GM18858 (cell line): ENCODE results near the gene TEK.
"Not testable (repeated sequence)": the region's sequence is repeated elsewhere in the genome, so short reads cannot be mapped to it uniquely, and the experiment has no call there.

Source experiments
- ATAC-seq: cut with Tn5 transposase; IDR thresholded peaks from one replicate; pipeline ENCODE4 v1.9.1; 2021; ENCODE audit not compliant: unreplicated experiment

The TEK gene

DNA sequence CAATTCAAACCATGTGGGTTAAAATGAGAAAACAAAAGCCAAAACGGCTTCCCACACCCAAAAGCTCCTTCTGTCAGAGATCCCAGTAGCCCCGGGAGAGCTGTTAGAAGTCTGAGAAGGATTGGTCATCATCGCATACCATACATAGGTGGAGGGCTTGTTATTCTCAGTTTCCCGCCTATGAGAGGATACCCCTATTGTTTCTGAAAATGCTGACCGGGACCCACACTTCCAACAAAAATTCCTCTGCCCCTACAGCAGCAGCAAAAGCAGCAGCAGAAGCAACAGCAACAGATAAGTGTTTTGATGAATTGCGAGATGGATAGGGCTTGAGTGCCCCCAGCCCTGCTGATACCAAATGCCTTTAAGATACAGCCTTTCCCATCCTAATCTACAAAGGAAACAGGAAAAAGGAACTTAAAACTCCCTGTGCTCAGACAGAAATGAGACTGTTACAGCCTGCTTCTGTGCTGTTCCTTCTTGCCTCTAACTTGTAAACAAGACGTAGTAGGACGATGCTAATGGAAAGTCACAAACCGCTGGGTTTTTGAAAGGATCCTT is at the start of gene TEK:
Gene TEK, plus strand, starts transcription at position 245 of the 561 bp plus-strand sequence. CDS start 366 bp downstream, outside the sequence.
- ATAC-seq: no peak

- ATAC-seq: no peak
Measured at GRCh38 chr9:27059412-27059811, 49.6 kb upstream of the TEK start.

DNA sequence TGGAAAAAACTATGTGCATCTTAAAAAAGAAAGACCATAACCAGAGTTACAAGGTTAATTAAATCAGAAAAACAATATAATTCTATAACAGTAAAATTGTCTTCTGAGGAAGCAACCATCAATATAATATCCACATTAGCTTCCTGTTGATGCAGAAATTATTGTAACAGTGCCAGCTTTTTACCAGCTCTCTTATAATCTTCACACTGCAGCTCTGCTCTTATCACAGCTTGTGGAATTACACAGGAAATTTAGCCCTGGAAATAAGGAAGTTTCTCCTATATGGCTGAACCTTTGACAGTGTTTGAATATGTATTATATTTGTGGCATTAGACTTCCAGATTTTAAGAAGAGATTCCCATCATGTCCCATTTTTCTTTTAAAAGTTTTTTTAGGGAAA is 49.1 kb upstream of the TEK start:
- no peak for ATAC-seq

DNA sequence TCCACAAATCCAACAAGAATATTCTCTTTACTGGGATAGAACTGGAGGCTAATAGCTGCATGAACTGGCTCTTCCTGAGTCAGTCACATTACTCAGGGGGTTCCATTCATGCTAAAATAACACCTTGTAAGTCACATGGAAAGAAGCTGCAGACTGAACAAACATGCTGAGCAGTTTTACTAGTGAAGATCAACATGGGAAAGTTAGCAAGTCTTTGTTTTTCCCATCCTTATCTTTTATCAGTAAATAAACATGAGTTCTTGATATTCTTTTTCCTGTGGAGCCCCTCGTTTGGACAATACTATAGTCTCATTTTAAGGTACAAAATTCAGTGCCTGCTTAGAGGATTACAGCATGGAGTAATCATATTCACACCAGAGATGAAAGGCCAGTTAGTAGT is 43.7 kb upstream of the TEK start:
- no peak for ATAC-seq

DNA sequence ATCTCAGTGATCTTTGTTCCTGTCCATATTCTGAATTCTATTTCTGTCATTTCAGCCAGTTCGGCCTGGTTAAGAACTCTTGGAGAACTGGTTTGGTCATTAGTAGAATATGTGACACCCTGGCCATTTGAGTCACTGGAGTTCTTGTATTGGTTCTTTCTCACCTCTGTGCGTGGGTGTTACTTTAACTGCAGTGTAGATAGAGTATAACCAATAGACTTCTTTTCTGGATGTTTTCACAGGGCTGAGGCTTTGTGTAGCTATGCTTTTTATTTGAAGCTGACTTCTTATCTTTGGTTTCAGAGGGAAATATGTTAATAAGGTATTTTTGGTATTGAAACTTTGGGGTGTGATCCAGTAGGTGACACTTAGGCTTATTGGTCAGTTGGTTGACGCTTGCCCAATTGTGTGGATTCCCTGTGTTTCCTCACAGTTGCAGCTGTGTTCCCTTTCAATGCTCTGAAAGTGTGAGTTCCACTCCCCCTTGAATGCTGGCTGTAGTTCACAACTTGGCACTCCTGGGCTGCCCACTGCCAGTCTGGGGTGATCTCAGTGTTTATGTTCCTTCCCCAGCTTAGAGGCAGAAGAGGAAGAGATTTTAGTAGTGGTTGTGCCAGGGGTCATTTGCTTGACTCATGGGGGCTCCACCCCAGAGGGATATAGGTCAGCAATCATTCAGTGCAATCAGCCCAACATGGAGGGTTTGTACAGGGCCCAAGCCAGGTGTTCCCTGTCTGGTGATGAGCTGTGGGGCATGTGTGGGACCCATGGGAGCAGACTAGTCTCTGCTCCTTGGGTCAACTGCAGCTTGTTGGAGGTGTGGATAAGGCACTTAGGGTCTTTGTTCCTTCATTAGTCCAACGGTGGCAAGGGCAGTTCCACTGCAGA is 34.9 kb upstream of the TEK start:
- no peak for ATAC-seq

- ATAC-seq: no peak
Measured at GRCh38 chr9:27078685-27079084, 30.3 kb upstream of the TEK start.

DNA sequence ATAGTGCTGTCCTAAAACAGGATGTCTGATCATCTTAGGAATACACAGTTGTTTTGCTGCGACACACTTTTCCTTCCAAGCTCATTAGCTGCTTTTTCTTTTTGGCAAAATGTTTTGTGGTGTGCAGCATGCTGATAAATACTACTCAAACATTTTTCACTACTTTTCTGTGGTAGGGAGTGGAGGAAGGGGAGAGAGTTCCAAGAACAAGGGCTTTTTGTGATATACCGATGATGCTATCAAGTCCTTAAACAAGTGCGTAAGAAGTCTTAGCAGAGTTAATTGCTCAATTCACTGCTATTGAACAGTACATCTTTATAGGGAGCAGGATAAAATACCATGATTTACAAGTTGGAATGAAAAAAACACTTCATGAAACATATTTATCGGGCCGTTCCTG is 23.6 kb upstream of the TEK start:
- ATAC-seq: no peak

DNA sequence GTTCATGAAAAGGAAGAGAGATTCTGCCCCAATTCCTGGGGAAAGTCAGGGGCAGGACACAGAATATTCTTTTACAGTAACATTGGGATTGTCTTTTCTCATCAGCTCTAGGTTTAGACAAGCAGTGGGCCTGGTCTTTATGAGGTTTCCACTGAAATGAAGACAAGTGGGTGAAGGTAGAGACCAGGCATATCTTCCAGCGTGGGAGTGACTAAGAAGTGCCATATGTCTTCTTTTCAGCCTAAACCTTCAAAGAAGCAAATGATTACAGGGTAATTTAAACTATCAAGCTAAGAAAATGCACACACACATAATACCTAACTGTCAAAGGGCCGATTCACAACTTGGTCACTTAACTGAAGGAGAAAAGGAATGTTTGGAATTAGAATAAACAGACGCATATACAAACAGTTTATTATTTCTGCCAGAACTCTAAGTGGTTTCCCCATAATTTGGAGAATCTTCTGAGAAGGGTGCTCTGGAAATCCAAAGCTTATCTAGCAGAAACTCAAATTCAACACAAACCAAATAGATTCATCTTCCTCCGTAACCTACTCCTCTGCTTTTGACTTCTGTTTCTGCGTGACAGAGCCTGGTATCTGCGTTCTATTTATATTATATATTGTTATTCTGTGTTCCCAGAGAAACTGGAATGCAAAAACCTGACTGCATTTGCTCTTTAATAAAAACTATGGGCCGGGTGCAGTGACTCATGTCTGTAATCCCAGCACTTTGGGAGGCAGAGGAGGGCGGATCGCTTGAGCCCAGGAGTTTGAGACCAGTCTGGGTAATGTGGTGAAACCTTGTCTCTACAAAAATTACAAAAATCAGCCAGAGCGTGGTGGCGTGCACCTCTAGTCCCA is 22.0 kb upstream of the TEK start:
- ATAC-seq: no peak

DNA sequence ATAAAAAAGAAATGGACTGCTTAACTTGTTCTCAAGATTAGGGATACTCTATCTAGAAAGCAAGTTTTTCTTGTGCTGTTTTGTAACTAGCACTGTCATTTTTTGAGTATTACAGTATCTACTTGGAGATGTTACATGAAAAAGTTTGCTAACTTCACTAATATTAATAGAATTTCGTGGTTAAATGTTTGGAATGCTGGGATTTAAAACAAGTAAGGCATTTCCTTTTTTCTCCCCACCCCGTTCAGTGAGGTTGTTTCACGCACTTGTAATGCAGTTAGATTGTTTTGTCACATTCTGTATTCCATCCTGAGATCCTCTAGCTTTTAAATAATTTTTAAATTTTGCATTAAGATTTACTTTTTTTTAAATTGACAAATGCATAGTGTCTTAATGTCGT is 20.0 kb upstream of the TEK start:
- no peak for ATAC-seq

DNA sequence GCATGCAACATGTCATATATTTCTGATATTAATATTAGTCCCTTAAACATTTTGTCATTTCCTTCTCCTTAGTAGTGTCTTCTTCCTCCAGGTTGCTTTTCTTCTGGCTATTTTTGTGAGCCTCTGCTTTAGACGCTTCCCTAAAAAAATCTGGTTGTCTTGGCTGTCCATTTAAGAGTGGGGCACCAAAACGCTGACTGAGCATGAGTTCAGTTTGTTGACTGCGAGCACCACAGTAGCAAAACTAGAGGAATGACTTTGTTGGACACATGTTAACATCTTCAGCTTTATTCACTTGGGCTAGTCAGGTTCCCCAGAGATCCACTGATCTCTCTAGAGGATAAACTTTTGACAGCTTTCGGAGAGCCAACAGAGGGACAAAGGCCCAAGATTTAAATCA is 19.3 kb upstream of the TEK start:
- no peak for ATAC-seq

GRCh38 chr9:27090231-27090630 is 18.8 kb upstream of the TEK start:
- no peak for ATAC-seq

GRCh38 chr9:27090711-27091110 is 18.3 kb upstream of the TEK start:
- ATAC-seq: no peak

DNA sequence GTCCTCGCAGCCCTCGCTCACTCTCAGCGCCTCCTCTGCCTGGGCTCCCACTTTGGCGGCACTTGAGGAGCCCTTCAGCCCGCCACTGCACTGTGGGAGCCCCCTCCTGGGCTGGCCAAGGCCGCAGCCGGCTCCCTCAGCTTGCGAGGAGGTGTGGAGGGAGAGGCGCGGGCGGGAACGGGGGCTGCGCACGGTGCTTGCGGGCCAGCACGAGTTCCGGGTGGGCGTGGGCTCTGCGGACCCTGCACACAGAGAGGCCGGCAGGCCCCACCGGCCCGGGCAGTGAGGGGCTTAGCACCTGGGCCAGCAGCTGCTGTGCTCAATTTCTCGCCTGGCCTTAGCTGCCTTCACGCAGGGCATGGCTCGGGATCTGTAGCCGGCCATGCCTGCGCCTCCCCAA is 16.5 kb upstream of the TEK start:
- not testable (repeated sequence) for ATAC-seq

DNA sequence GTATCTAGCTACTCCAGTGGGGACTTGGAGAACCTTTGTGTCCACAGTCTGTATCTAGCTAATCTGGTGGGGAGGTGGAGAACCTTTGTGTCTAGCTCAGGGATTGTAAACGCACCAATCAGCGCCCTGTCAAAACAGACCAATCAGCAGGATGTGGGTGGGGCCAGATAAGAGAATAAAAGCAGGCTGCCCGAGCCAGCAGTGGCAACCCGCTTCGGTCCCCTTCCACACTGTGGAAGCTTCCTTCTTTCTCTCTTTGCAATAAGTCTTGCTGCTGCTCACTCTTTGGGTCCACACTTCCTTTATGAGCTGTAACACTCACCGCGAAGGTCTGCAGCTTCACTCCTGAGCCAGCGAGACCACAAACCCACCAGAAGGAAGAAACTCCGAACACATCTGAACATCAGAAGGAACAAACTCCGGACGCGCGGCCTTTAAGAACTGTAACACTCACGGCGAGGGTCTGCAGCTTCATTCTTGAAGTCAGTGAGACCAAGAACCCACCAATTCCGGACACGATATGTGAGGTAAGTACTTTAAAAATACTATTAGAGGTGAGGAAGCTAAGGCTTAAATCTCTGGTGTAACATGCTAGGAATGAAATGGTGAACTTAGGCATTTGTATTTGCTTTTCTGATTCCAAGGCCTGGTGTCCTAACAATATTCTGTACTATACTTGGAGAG is 15.5 kb upstream of the TEK start:
- not testable (repeated sequence) for ATAC-seq

DNA sequence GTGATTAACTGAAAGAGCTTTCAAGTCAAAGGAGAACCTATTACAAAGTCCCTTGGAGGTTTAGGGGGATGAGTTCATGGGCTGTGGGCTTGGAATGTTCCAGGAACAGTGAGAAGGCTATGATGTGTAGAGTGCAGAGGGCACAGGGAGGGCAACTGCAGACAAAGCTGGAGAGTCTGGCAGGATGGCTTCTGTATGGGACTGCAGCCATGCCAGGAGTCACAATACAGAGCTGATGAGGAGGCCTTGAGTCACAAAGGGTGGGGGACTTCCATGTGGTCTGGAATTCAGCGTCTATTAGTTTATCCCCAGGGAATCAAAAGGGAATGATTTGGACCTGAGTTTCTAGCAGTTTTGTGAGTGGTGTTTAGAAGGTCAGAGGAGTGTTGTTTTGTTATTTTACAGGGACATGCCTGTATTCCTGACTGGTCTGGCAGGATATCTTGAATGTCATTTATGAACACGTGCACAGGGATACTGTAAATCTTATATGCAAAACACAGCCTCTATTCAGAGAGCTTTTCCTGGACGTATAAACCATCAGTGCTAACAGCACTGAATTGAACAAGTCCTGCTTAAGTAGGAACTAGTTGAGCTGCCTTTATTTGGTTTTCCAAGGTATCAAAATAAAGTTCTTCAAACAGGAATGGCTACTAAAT is 14.3 kb upstream of the TEK start:
- no peak for ATAC-seq

- ATAC-seq: no peak
Measured at GRCh38 chr9:27107241-27107640, 1.8 kb upstream of the TEK start.

DNA sequence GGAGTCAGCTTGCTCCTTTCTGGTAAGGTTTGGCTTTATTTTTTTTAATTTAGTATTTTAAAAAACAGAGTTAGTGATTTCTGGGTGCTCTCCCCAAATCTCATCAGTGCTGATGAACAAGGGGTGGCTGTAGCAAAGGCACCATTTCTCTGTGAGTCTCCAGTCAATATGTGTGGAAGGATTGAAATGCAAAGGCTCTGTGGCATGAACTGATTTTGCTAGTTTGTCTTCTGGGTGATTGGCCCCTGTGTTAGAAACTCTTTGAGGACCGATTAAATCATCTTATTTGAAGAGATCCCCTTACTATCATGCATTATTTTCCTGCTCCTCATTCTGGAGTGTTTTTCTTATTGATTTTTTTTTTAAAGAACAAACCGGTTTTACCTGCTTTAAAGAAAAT is 596 bp downstream of the TEK start:
- no peak for ATAC-seq

DNA sequence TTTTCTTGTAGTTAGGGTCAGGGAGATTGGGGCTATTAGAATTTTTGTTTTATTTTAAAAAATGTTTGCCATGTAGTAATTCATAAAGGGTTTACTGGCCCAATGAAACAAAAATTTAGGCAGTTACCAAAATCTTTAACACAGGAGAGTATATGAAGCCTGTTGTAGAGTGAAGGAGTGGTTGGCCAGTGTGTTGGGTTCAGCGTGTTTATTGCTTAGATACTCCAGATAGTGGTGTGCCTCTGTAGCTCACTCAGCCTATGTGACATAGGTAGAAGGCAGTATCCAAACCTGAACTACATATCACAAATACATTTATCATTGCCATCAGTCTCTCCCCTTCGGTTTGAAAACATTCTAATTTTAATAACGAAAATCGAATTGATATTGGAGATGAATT is 1.2 kb downstream of the TEK start:
- no peak for ATAC-seq

- no peak for ATAC-seq
Measured at GRCh38 chr9:27112235-27112634, 3.2 kb downstream of the TEK start.

DNA sequence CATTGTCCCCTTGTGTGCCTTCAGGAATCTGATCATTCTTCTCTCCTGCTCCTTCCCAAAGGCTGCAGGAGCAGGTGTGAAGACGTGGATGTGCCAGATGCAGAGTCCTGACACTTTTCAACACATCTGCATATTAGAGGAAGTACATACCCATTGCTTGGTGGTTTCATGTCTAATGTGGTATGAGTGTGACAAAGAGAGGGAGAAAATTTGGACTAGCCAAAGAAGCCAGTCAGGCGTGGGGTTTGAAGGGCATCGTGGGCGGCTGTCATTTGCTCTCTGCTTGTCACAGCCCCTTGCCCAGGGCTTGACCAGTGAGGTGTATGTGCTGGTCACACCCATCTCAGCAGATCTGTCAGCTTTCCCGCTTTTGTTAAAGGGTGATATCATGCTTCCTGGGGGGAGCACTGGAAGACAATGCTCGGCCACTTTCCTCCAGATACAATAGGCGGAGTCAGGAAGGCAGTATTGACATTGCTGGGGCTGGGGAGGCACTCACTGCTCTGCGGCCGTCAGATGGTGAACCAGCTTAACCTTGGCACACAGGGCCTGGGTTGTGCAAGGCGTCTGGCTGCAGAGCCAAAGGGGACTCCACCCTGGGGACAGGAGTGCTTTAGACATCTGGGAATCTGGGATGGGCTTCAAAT is 8.6 kb downstream of the TEK start:
- no peak for ATAC-seq
